HepG2 (cell line): ENCODE measurements around the gene SPAG7. TPM values are rescaled to one million over a fixed set of nuclear protein-coding genes. Genes with fewer than 3 reads are reported as not detected.

ENCODE experiments used
- ATAC-seq: fragments of 200-7000 bp; cut with Tn5 transposase; 3 replicates; pipeline ENCODE4 v1.9.1; 2020; ENCODE audit warnings: mild to moderate bottlenecking, moderate library complexity
- BruUV-seq: library from RNA; stranded (reverse); fragments of 400-500 nt; replicated peaks from 2 replicates; lab custom pipeline; 2021; lab: Mats Ljungman, UMichigan
- CTCF ChIA-PET: fragments of 300-600 bp; formaldehyde crosslinking; extraction: SDS; loops from one replicate; lab custom pipeline; 2021; ENCODE audit warnings: low total read pairs, inconsistent platforms, low intra/inter-chr PET ratio; lab: Yijun Ruan, JAX
- POLR2A ChIA-PET: fragments of 350-600 bp; sonication (Branson Sonifier 250); formaldehyde crosslinking; loops from one replicate; lab custom pipeline; 2020; ENCODE audit warnings: antibody characterized with exemption, inconsistent platforms; lab: Yijun Ruan, JAX
- DNase-seq: peaks from one replicate; pipeline ENCODE4 v3.0.0-alpha.2; 2015; ENCODE audit warnings: low spot score
- FAIRE-seq: peaks from 3 replicates; lab custom pipeline; 2011; peaks lifted over from hg19 to GRCh38; lab: Jason Lieb, UNC
- H2AFZ ChIP-seq: one replicate; pipeline ENCODE4 v1.6.1; 2011; ENCODE audit warnings: low read length, inconsistent platforms
- H3K27ac ChIP-seq: fragments of 300-600 bp; 3 replicates; pipeline ENCODE4 v1.8.0; 2011; ENCODE audit warnings: mixed run types, mild to moderate bottlenecking, mixed read lengths, low read length, inconsistent platforms; ENCODE audit not compliant: insufficient read depth; ENCODE audit errors: extremely low read length
- H3K27me3 ChIP-seq, 2 experiments: fragments of 200-600 bp in 1 of 2; 2 replicates in 1 of 2; 3 replicates in 1 of 2; pipeline versions ENCODE4 v1.6.0 to v1.8.0; 2011; ENCODE audit warnings: low read length in 2 of 2, mild to moderate bottlenecking in 2 of 2, moderate library complexity in 2 of 2, inconsistent platforms in 1 of 2; ENCODE audit not compliant: insufficient read depth in 2 of 2, control insufficient read depth in 1 of 2
- H3K36me3 ChIP-seq, 2 experiments: fragments of 200-600 bp in 1 of 2; replicated peaks in 1 of 2; 2 replicates in 1 of 2; 3 replicates in 1 of 2; pipeline versions ENCODE4 v1.5.1 to v1.8.0; 2011; ENCODE audit warnings: low read length in 2 of 2, inconsistent platforms in 1 of 2; ENCODE audit not compliant: insufficient read depth in 2 of 2, control insufficient read depth in 1 of 2
- H3K4me1 ChIP-seq: 2 replicates; pipeline ENCODE4 v1.5.1; 2012; ENCODE audit warnings: low read length, inconsistent platforms; ENCODE audit not compliant: insufficient read depth
- H3K4me2 ChIP-seq: 2 replicates; pipeline ENCODE4 v1.6.0; 2011; ENCODE audit warnings: low read depth, low read length, inconsistent platforms
- H3K4me3 ChIP-seq, 3 experiments: fragments of 200-600 bp in 1 of 3; sonication (generic), shearing (Covaris generic) in 1 of 3; replicated peaks in 1 of 3; 2 replicates each; pipeline ENCODE4 v1.5.1; 2011 to 2016; ENCODE audit warnings: low read length in 3 of 3, inconsistent platforms in 2 of 3, low read depth in 2 of 3, mild to moderate bottlenecking in 2 of 3, control low read depth in 1 of 3, mixed read lengths in 1 of 3; ENCODE audit not compliant: insufficient read depth in 1 of 3
- H3K79me2 ChIP-seq: one replicate; pipeline ENCODE4 v1.6.1; 2011; ENCODE audit warnings: low read length, inconsistent platforms; ENCODE audit not compliant: insufficient read depth
- H3K9ac ChIP-seq: 2 replicates; pipeline ENCODE4 v1.6.0; 2011; ENCODE audit warnings: mild to moderate bottlenecking, low read depth, low read length, inconsistent platforms; ENCODE audit not compliant: insufficient read depth
- H3K9me3 ChIP-seq: 2 replicates; pipeline ENCODE4 v1.5.1; 2012; ENCODE audit warnings: mild to moderate bottlenecking, low read length
- H4K20me1 ChIP-seq: 2 replicates; pipeline ENCODE4 v1.6.0; 2011; ENCODE audit warnings: inconsistent platforms, mild to moderate bottlenecking, low read length, moderate library complexity; ENCODE audit not compliant: insufficient read depth
- ARID4A ChIP-seq: sonication (generic); formaldehyde crosslinking; IDR thresholded peaks from 2 replicates; pipeline ENCODE4 v1.5.0; 2020; ENCODE audit warnings: mild to moderate bottlenecking, missing genetic modification reagents, borderline replicate concordance
- BCL3 ChIP-seq: sonication (generic); formaldehyde crosslinking; IDR thresholded peaks from 2 replicates; pipeline ENCODE4 v1.5.1; 2020; ENCODE audit warnings: mild to moderate bottlenecking, missing genetic modification reagents, moderate library complexity
- FOXM1 ChIP-seq: sonication (generic); formaldehyde crosslinking; IDR thresholded peaks from 2 replicates; pipeline ENCODE4 v1.5.0; 2020; ENCODE audit warnings: missing genetic modification reagents
- FOXP1 ChIP-seq, 2 experiments: fragments of 450-650 bp in 1 of 2; IDR thresholded peaks; 2 replicates each; pipeline ENCODE4 v1.6.1; 2017 to 2018; ENCODE audit warnings: antibody characterized with exemption in 1 of 2
- HNRNPLL ChIP-seq: fragments of 200-400 bp; formaldehyde crosslinking; IDR thresholded peaks from 2 replicates; pipeline ENCODE4 v1.6.1; 2017; ENCODE audit warnings: mild to moderate bottlenecking, low read depth, low read length; ENCODE audit not compliant: poor library complexity, severe bottlenecking
- SPEN ChIP-seq: sonication (generic); formaldehyde crosslinking; IDR thresholded peaks from 2 replicates; pipeline ENCODE4 v1.5.1; 2020; ENCODE audit warnings: low read depth, mild to moderate bottlenecking, missing genetic modification reagents
- ZBTB7A ChIP-seq: sonication (generic); formaldehyde crosslinking; IDR thresholded peaks from 2 replicates; pipeline ENCODE4 v1.8.0; 2022; ENCODE audit warnings: mild to moderate bottlenecking, missing genetic modification reagents
- ZNF431 ChIP-seq: sonication (generic); formaldehyde crosslinking; IDR thresholded peaks from 2 replicates; pipeline ENCODE4 v1.9.0; 2022; ENCODE audit warnings: missing genetic modification reagents, low read depth, mild to moderate bottlenecking, borderline replicate concordance
- ZSCAN29 ChIP-seq: sonication (generic); formaldehyde crosslinking; conservative IDR thresholded peaks from 2 replicates; pipeline ENCODE4 v1.4.0; 2020; ENCODE audit warnings: mild to moderate bottlenecking, missing genetic modification reagents
- WGBS: methylation state at CpG from one replicate; pipeline ENCODE4 v1.1.6; 2017; ENCODE audit warnings: low lambda C conversion rate; 5-methylcytosine and 5-hydroxymethylcytosine counted together
- in situ Hi-C: cut with HindIII; loops from 2 replicates; pipeline ENCODE4 v1.10.0; 2017; ENCODE audit warnings: low pct_unique_long_range_greater_than_20kb; ENCODE audit not compliant: extremely low pct_ligation_motif_present
- intact Hi-C: fragments of 100-400 bp; cut with micrococcal nuclease; formaldehyde crosslinking; loops from one replicate; pipeline ENCODE4 v1.10.0; 2022; ENCODE audit not compliant: unreplicated experiment
- polyA plus RNA-seq, 8 experiments: library from polyadenylated mRNA; depleted of rRNA in 3 of 8; stranded (reverse) in 7 of 8; unstranded in 1 of 8; fragments of >200 nt; fragmentation: Illumina TruSeq in 4 of 8; extraction: Trizol in 4 of 8; gene quantifications; 2 replicates each; pipeline versions ENCODE4 v1.2.1 to v1.2.3, GENCODE V29; 2011 to 2016; ENCODE audit warnings: low read depth in 4 of 8, missing spikeins in 1 of 8, mixed read lengths in 1 of 8; ENCODE audit not compliant: insufficient read depth in 1 of 8
- total RNA-seq, 5 experiments: library from RNA; depleted of rRNA; stranded (reverse); fragments of >200 nt; fragmentation: Illumina TruSeq; extraction: Trizol; gene quantifications; 2 replicates each; pipeline ENCODE4 v1.2.3, GENCODE V29; 2016; ENCODE audit warnings: low read depth in 1 of 5

The SPAG7 gene
- total and polyA plus RNA-seq, 2 of the 13 experiments (the other 11 are each of a cell fraction or from before 2014, with no cell fraction given), result 51.0 to 59.0 TPM

GRCh38 chr17:4941319-4941610 lies 26.4 kb downstream of the SPAG7 start:
- H3K4me2 ChIP-seq, result peak overlapping the region; percentile 98
- peaks cover 15 to 44% of the 10 kb centered on the region in 2 experiments for H3K36me3 ChIP-seq
- ATAC-seq, result no peak
- intact Hi-C loops, result no loop called here
- no peaks in the 10 kb centered on the region; a peak in 1 of 5 replicates for H3K27me3 ChIP-seq
- no peak overlapping the region for H2AFZ ChIP-seq
- peaks cover 58% of the 10 kb centered on the region for H3K79me2 ChIP-seq
- H3K4me3 ChIP-seq, result peak overlapping the region; percentile 91 to 97 (median 93)
- H3K9ac ChIP-seq, result peak overlapping the region; percentile 95
- BruUV-seq, result no TSS peak
- FAIRE-seq, result no peak
- peaks cover 43% of the 10 kb centered on the region for H3K4me1 ChIP-seq
- TF ChIP-seq ZNF431 (CRISPR knock-in tag) (0 out of 2 replicates have a peak, but pooled peaks have one; percentile 58), SPEN (CRISPR knock-in tag) (no peak)
- ChIA-PET CTCF (interaction anchor here (0.9 kb wide), 1 partner anchor 33 kb away, joined by 3 read pairs; no protein-coding TSS in a partner anchor), POLR2A (interaction anchor here (3.2 to 3.9 kb wide), 3 partner anchors 8 to 32 kb away, joined by 58 to 201 read pairs (median 101); partner anchors contain the start of genes ENO3, PFN1 and SPAG7)
- peaks cover 19% of the 10 kb centered on the region for H4K20me1 ChIP-seq
- in situ Hi-C loops, result no loop called here
- no peak for DNase-seq
- WGBS, result 29% methylated on average over 4 of the region's 4 CpGs
- H3K9me3 ChIP-seq, result no peaks in the 10 kb centered on the region
- peak overlapping the region; percentile 96 for H3K27ac ChIP-seq

- Histone ChIP-seq H4K20me1 (peaks cover 14% of the 10 kb centered on the region; the same call in 1 of the 2 replicates), H3K36me3 (peaks cover 11 to 40% of the 10 kb centered on the region in 2 experiments), H3K4me2 (peak overlapping the region; percentile 98), H2AFZ (no peak overlapping the region), H3K27me3 (no peaks in the 10 kb centered on the region; a peak in 1 of 5 replicates), H3K9me3 (no peaks in the 10 kb centered on the region), H3K4me3 (peak overlapping the region; percentile 91 to 97 (median 93)), H3K9ac (peak overlapping the region; percentile 95), H3K27ac (peak overlapping the region; percentile 96), H3K79me2 (peaks cover 53% of the 10 kb centered on the region), H3K4me1 (peaks cover 37% of the 10 kb centered on the region)
- in situ Hi-C loops (no loop called here), intact Hi-C loops (no loop called here)
- 2% methylated on average over 21 of the region's 29 CpGs for WGBS
- peak; percentile 78 for ATAC-seq
- no peak for FAIRE-seq
- ChIA-PET CTCF (interaction anchor here (0.9 kb wide), 1 partner anchor 33 kb away, joined by 3 read pairs; no protein-coding TSS in a partner anchor), POLR2A (interaction anchor here (1.0 to 3.9 kb wide), 23 partner anchors 9 to 404 kb away, joined by 3 to 201 read pairs (median 6); partner anchors contain the start of genes ARRB2, CAMTA2, ENO3 and INCA1)
- BruUV-seq, result TSS peak; percentile 84
- peak; percentile 89 for DNase-seq
- TF ChIP-seq FOXM1, result no peak
- TF ChIP-seq ZBTB7A, result 0 out of 2 replicates have a peak, but pooled peaks have one; percentile 39
- no peak for TF ChIP-seq FOXP1 (IDR thresholded peaks at IDR 0.05)
- TF ChIP-seq FOXP1 (CRISPR knock-in tag; IDR thresholded peaks at IDR 0.05), result no peak
- 0 out of 2 replicates have a peak, but pooled peaks have one; percentile 23 for TF ChIP-seq ZSCAN29
- TF ChIP-seq ARID4A, result peak; percentile 15; the same call in 1 of the 2 replicates
- TF ChIP-seq BCL3, result 0 out of 2 replicates have a peak, but pooled peaks have one; percentile 34
- TF ChIP-seq HNRNPLL, result no peak
These were observed 26.9 kb downstream of the SPAG7 start for GRCh38 chr17:4940555-4941318.
